ENCODE results near the gene KRTAP5-2.

The KRTAP5-2 gene

DNA sequence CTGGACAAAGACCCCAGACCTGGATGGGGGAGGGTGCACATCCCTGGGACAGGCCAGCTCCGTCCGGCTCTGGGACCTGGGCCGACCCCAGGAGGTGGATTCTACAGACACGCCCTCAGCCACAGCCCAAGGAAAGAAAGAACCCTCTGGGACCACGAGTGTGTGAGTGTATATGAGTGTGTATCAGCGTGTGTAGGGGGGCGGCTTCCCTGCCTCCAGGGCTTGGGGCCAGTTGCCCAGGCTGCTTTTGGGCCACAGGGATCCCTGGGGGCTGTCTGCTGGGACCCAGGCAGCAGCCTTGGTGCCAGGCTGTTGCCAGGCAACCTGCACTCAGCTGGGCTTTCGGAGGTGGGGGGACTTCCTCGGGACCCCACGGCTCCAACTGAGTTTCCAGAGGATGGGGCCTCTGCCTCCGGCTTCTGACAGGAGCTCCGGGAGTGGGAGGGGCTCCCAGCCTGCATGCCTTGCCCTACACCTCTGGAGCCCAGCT is 34.9 kb downstream of the KRTAP5-2 start:
- no peak for DNase-seq (ENCODE audit: low read depth)

DNA sequence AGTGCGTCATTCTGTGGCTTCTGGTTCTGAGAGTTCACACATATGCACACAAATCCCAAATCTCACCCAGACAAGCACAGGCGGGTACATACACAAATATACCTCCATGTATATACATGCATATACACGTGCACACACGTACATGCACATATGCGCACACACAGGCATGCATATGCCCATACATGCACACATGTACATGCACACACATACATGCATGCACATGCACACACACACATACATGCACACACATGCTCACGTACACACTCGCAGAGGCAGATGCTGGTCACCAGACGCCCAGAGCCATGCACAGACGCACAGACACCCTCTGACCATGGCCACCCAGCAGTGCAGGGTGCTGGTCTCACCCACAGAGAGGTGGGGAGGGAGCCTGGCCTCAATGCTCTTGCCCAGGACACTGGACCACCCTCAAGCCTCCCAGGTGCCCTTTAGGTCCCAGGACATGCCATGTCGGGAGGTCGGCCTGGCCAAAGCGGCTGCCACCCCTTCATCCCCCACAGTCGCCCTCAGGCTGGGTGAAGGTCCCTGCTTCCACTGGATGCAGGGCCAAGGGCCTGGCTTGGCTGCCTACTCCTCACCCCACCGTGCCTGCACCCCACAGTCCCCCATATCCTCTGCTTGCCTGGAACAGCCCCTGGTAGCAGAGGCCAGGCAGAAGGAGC is 35.5 kb downstream of the KRTAP5-2 start:
- TF ChIP-seq CTCF (conservative IDR thresholded peaks at IDR 0.05; ENCODE audit: low read depth, low read length) = no peak
- no peak overlapping the region for H3K4me3 ChIP-seq (ENCODE audit: low read length)
- no peak for DNase-seq (ENCODE audit: low read depth)

More for the DNA sequence above, 34.9 kb downstream of the KRTAP5-2 start:
- H3K4me3 ChIP-seq (ENCODE audit: low read length) = no peak overlapping the region
- TF ChIP-seq CTCF (conservative IDR thresholded peaks at IDR 0.05; ENCODE audit: low read depth, low read length) = no peak

DNA sequence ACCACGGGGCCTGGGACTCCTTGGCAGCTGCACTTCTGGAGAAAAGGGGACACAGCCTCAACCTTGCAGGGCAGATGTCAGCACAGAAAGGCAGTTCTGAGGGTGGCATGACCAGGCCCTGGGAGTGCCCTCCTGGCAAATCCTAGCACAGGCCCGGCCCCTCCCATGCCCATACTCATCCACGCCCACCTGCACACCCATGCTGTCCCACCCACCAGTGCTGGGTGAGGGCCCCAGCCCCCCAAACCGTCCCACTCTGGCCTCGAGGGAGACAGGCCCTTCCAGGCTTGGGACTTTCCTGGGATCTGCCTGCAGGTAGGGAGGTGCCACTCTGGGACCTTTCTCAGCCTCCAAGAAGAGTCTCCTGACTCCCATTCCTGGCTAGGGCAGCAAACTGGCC is 36.1 kb downstream of the KRTAP5-2 start:
- no peak overlapping the region for H3K4me3 ChIP-seq (ENCODE audit: low read length)
- DNase-seq (ENCODE audit: low read depth) = no peak
- TF ChIP-seq CTCF (conservative IDR thresholded peaks at IDR 0.05; ENCODE audit: low read depth, low read length) = no peak

DNA sequence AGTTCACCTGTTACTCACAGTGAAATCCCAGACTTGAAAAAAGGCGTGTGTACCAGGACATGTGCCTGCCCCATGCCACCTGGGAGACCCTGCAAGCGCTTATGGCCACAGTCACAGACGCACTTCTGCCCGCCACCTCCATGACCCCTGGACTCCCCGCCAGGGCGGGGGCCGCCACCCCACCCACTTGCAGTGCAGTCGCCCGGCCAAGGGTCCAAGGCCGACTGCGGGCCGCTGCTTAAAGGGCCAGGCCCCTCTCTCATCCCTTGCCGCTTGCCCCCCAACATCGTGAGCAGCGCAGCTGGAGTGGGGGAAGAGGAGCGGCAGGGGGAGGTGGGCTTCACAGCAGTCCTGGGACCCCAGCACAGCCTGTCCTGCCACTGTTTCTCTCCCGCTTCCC is 36.8 kb downstream of the KRTAP5-2 start:
- H3K4me3 ChIP-seq (ENCODE audit: low read length) = no peak overlapping the region
- no peak for TF ChIP-seq CTCF (conservative IDR thresholded peaks at IDR 0.05; ENCODE audit: low read depth, low read length)
- DNase-seq (ENCODE audit: low read depth) = no peak

DNA sequence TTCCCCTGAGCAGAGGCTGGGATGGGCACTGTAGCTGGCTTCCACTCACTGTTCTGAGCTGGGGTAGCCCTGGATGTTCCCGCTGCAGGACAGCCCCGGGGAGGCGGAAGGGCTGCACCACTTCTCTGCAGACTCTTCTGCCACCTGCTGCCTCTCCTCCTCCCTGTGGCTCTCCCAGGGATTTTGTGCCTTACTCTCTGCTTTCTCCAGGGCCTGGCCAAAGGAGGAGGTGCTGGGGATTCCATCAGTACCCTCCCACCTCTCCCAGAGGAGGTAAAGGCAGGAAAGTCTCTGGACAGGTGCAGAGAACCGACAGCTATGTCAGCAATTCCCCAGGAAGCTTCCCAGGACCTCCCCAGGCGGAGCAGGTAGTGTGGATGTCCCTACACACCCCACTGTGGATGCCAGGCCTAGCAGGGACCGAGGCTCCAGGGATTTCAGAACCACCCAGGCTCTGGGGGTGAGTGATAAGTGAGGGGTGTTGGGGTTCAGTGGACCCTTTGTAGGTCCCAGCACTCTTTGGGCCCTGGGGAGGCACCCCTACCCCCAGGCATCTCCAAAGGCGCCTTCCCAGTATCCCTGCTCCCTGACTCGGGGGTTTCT is 37.3 kb downstream of the KRTAP5-2 start:
- H3K4me3 ChIP-seq (ENCODE audit: low read length) = no peak overlapping the region
- TF ChIP-seq CTCF (conservative IDR thresholded peaks at IDR 0.05; ENCODE audit: low read depth, low read length) = no peak
- DNase-seq (ENCODE audit: low read depth) = no peak

GRCh38 chr11:1560002-1560648 is 38.0 kb downstream of the KRTAP5-2 start:
- DNase-seq (ENCODE audit: low read depth) = no peak
- no peak for TF ChIP-seq CTCF (conservative IDR thresholded peaks at IDR 0.05; ENCODE audit: low read depth, low read length)
- no peak overlapping the region for H3K4me3 ChIP-seq (ENCODE audit: low read length)

Measured in retinal pigment epithelial cell (primary cell).